ENCODE measurements around the gene ABCA8. TPM values are rescaled to one million over a fixed set of nuclear protein-coding genes. Genes with fewer than 3 reads are reported as not detected.

The ABCA8 gene
- total RNA-seq, 1 experiment from 2014 or later: 0.90 TPM

DNA sequence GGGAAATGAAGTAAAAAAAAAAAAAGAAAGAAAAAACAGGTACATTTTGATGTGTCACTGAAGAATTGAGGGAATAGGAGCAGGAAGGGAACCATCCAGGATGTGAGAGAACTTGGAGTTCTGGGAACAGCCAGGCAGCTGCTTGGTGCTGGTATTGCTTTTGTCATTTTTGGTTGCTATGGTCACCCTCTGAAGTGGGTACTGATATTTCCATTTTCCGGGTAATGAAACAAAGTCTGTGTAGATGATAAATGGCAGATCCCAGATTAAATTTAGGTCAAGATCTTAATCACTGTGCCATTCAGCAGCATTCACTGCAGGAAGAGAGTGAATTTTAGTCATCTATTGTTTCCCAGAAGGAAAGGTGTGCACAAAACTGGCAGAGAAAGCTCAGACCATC lies 93.6 kb downstream of the ABCA8 start:
- Histone ChIP-seq H3K27ac (ENCODE audit: low read depth, low read length, poor library complexity, severe bottlenecking) (no peak overlapping the region), H3K9me3 (ENCODE audit: low read depth, low read length, poor library complexity, severe bottlenecking) (no peaks in the 10 kb centered on the region), H3K4me1 (ENCODE audit: insufficient read depth, low read length, poor library complexity, severe bottlenecking) (no peaks in the 10 kb centered on the region), H3K4me3 (ENCODE audit: low read depth, low read length, poor library complexity, severe bottlenecking) (no peak overlapping the region), H3K36me3 (ENCODE audit: insufficient read depth, low read length, poor library complexity, severe bottlenecking) (no peaks in the 10 kb centered on the region), H3K27me3 (replicated peaks; ENCODE audit: insufficient read depth, low read depth, low read length, poor library complexity) (no peaks in the 10 kb centered on the region)
- intact Hi-C loops (cut with micrococcal nuclease; ENCODE audit: unreplicated experiment): no loop called here
- TF ChIP-seq EZH2 (IDR thresholded peaks at IDR 0.05; ENCODE audit: borderline replicate concordance, low read depth, low read length, poor library complexity, severe bottlenecking) (no peak), CTCF (conservative IDR thresholded peaks at IDR 0.05; ENCODE audit: low read depth, low read length) (no peak)
- DNase-seq (ENCODE audit: low spot score): no peak
- ChIA-PET CTCF (no interaction called here), POLR2A (ENCODE audit: low non-redundant PET) (no interaction called here)
- BruUV-seq (replicated peaks): no TSS peak

DNA sequence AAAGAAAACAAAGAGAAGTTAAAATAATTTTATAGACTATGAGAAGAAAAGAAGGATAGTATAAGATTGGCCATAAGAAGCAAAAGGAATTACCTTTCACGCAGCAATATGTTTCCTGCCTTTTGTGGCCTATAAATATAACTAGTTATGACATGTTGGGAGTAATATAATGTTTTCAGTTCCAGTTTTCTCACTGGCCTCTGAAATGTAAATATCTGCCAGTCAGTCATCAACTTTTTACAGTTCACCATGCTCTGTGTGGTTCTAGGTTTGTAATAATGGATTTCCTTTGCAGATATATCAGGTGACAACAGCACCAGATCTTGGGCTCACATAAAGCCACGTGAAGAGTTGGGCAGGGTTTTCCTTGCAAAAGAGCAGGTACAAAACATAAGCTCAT lies 94.3 kb downstream of the ABCA8 start:
- no TSS peak for BruUV-seq (replicated peaks)
- Histone ChIP-seq H3K4me3 (ENCODE audit: low read depth, low read length, poor library complexity, severe bottlenecking) (no peak overlapping the region), H3K27ac (ENCODE audit: low read depth, low read length, poor library complexity, severe bottlenecking) (no peak overlapping the region), H3K36me3 (ENCODE audit: insufficient read depth, low read length, poor library complexity, severe bottlenecking) (no peaks in the 10 kb centered on the region), H3K4me1 (ENCODE audit: insufficient read depth, low read length, poor library complexity, severe bottlenecking) (no peaks in the 10 kb centered on the region), H3K9me3 (ENCODE audit: low read depth, low read length, poor library complexity, severe bottlenecking) (no peaks in the 10 kb centered on the region), H3K27me3 (replicated peaks; ENCODE audit: insufficient read depth, low read depth, low read length, poor library complexity) (no peaks in the 10 kb centered on the region)
- intact Hi-C loops (cut with micrococcal nuclease; ENCODE audit: unreplicated experiment): no loop called here
- ChIA-PET CTCF (no interaction called here), POLR2A (ENCODE audit: low non-redundant PET) (no interaction called here)
- DNase-seq (ENCODE audit: low spot score): no peak
- no peak for TF ChIP-seq CTCF (conservative IDR thresholded peaks at IDR 0.05; ENCODE audit: low read depth, low read length)
- TF ChIP-seq EZH2 (IDR thresholded peaks at IDR 0.05; ENCODE audit: borderline replicate concordance, low read depth, low read length, poor library complexity, severe bottlenecking): no peak

- Histone ChIP-seq H3K4me1 (ENCODE audit: insufficient read depth, low read length, poor library complexity, severe bottlenecking) (no peaks in the 10 kb centered on the region), H3K27ac (ENCODE audit: low read depth, low read length, poor library complexity, severe bottlenecking) (no peak overlapping the region), H3K4me3 (ENCODE audit: low read depth, low read length, poor library complexity, severe bottlenecking) (no peak overlapping the region), H3K27me3 (replicated peaks; ENCODE audit: insufficient read depth, low read depth, low read length, poor library complexity) (no peaks in the 10 kb centered on the region), H3K36me3 (ENCODE audit: insufficient read depth, low read length, poor library complexity, severe bottlenecking) (no peaks in the 10 kb centered on the region), H3K9me3 (ENCODE audit: low read depth, low read length, poor library complexity, severe bottlenecking) (no peaks in the 10 kb centered on the region)
- POLR2A ChIA-PET (ENCODE audit: low non-redundant PET): no interaction called here
- intact Hi-C loops (cut with micrococcal nuclease; ENCODE audit: unreplicated experiment): no loop called here
- CTCF ChIA-PET: no interaction called here
- BruUV-seq (replicated peaks): no TSS peak
- TF ChIP-seq EZH2 (IDR thresholded peaks at IDR 0.05; ENCODE audit: borderline replicate concordance, low read depth, low read length, poor library complexity, severe bottlenecking) (no peak), CTCF (conservative IDR thresholded peaks at IDR 0.05; ENCODE audit: low read depth, low read length) (no peak)
- no peak for DNase-seq (ENCODE audit: low spot score)
Measured at GRCh38 chr17:68854452-68854851, 100.7 kb downstream of the ABCA8 start.
